Measurements from ENCODE around the gene ARPIN.

Gene ARPIN

GRCh38 chr15:89910891-89911626 lies 1.7 kb downstream of the ARPIN start:
- H3K4me3 ChIP-seq (ENCODE audit: low read depth, low read length) = no peak overlapping the region
- no peak for TF ChIP-seq CTCF (IDR thresholded peaks at IDR 0.05; ENCODE audit: low read depth, low read length, missing control alignments)
- no peak for DNase-seq (ENCODE audit: low read depth)
- in situ Hi-C loops (cut with HindIII; ENCODE audit: low sequenced_read_pairs) = no loop called here

DNA sequence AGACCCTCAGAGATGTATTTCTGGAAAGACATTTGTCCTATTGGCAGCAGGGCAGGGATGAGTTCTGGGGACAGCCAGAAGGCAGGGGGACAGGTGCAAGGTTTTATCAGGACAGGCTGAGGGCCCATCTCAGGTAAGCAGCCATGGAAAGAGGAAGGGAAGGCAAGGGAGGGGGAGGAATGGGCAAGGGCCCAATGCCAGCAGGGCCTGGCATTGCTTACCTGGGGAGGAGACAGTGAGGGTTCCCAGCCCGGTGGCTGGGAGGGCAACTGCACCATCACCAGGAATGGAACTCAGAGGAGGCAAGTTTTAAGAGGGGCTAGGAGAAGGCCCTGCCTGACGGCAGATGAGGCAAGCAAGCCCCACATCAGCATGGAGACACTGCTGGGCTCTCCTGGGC lies 3.1 kb downstream of the ARPIN start:
- in situ Hi-C loops (cut with HindIII; ENCODE audit: low sequenced_read_pairs) = no loop called here
- no peak overlapping the region for H3K4me3 ChIP-seq (ENCODE audit: low read depth, low read length)
- no peak for DNase-seq (ENCODE audit: low read depth)
- TF ChIP-seq CTCF (IDR thresholded peaks at IDR 0.05; ENCODE audit: low read depth, low read length, missing control alignments) = no peak

GRCh38 chr15:89908226-89908625 lies 4.5 kb downstream of the ARPIN start:
- no peak for DNase-seq (ENCODE audit: low read depth)
- no peak overlapping the region for H3K4me3 ChIP-seq (ENCODE audit: low read depth, low read length)
- in situ Hi-C loops (cut with HindIII; ENCODE audit: low sequenced_read_pairs) = no loop called here
- no peak for TF ChIP-seq CTCF (IDR thresholded peaks at IDR 0.05; ENCODE audit: low read depth, low read length, missing control alignments)

DNA sequence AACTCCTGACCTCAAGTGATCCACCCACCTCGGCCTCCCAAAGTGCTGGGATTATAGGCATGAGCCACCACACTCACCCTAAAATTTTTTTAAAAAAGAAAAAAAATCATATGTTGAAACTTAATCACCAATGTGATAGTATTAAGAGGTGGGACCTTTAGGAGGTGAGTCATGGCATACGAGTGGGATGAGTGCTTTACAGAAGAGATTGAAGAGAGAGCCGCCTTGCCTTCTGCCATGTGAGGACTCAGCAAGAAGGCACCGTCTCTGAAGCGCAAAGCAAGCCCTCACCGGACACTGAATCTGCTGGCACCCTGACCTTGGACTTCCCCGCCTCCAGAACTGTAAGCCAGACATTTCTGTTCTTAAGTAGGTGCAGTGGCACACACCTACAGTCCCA lies 5.5 kb downstream of the ARPIN start:
- in situ Hi-C loops (cut with HindIII; ENCODE audit: low sequenced_read_pairs) = no loop called here
- H3K4me3 ChIP-seq (ENCODE audit: low read depth, low read length) = no peak overlapping the region
- TF ChIP-seq CTCF (IDR thresholded peaks at IDR 0.05; ENCODE audit: low read depth, low read length, missing control alignments) = no peak
- DNase-seq (ENCODE audit: low read depth) = no peak

DNA sequence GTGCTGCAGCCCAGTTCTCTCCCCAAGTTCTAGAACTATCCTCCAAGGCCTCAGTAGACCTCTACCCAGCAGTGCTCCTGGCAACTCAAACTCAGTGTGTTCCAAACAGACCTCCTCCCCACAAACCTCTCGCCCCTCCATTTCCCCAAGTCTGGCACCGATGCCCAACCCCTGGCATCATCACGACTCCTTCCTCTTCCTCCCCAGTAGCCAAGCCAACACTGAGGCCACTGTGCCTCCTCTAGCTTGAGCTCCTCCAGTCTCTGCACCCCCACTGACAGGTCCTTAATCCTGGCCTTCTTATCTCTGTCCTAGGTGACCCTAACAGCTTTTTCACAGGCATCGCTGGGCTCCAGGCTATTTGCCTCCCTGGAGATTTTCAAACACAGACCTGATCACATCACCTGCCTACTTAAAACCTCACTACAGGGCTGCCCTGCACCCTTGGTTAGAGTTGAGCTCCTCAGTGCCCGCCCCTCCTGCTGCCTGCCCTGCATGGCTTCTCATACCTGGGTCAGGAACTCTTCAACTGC lies 6.8 kb downstream of the ARPIN start:
- DNase-seq (ENCODE audit: low read depth) = no peak
- in situ Hi-C loops (cut with HindIII; ENCODE audit: low sequenced_read_pairs) = no loop called here
- TF ChIP-seq CTCF (IDR thresholded peaks at IDR 0.05; ENCODE audit: low read depth, low read length, missing control alignments) = no peak
- H3K4me3 ChIP-seq (ENCODE audit: low read depth, low read length) = no peak overlapping the region

- in situ Hi-C loops (cut with HindIII; ENCODE audit: low sequenced_read_pairs) = no loop called here
- H3K4me3 ChIP-seq (ENCODE audit: low read depth, low read length) = no peak overlapping the region
- no peak for TF ChIP-seq CTCF (IDR thresholded peaks at IDR 0.05; ENCODE audit: low read depth, low read length, missing control alignments)
- no peak for DNase-seq (ENCODE audit: low read depth)
Measured at GRCh38 chr15:89904519-89904918, 8.2 kb downstream of the ARPIN start.

All from astrocyte of the cerebellum (primary cell).